Skin epidermis (tissue), 12 donors: Measurements from ENCODE around the gene EXOC4.

ENCODE experiments used
- H3K27ac ChIP-seq, 21 experiments: fragments of 200-600 bp; sonication (generic) in 11 of 21; one replicate each; pipeline ENCODE4 v1.5.0; 2020; ENCODE audit warnings: mild to moderate bottlenecking in 3 of 21, inconsistent platforms in 2 of 21, moderate library complexity in 2 of 21
- H3K4me3 ChIP-seq, 7 experiments: fragments of 200-600 bp; sonication (generic) in 2 of 7; one replicate each; pipeline ENCODE4 v1.5.0; 2020; ENCODE audit warnings: inconsistent platforms in 2 of 7, mild to moderate bottlenecking in 2 of 7, moderate library complexity in 1 of 7

The EXOC4 gene

GRCh38 chr7:133401225-133401624, 148.3 kb downstream of the EXOC4 start:
- no peak overlapping the region for H3K4me3 ChIP-seq
- no peak overlapping the region for H3K27ac ChIP-seq

- H3K27ac ChIP-seq = no peak overlapping the region
- H3K4me3 ChIP-seq = no peak overlapping the region
Observed at GRCh38 chr7:133408212-133408611, 155.3 kb downstream of the EXOC4 start.

- no peak overlapping the region for H3K27ac ChIP-seq
- H3K4me3 ChIP-seq = no peak overlapping the region
Observed at GRCh38 chr7:133409421-133409820, 156.5 kb downstream of the EXOC4 start.

- no peak overlapping the region for H3K4me3 ChIP-seq
- no peak overlapping the region for H3K27ac ChIP-seq
Observed at GRCh38 chr7:133409966-133410365, 157.1 kb downstream of the EXOC4 start.

- H3K27ac ChIP-seq = no peak overlapping the region
Observed at GRCh38 chr7:133411395-133411794, 158.5 kb downstream of the EXOC4 start.

GRCh38 chr7:133412942-133413341, 160.1 kb downstream of the EXOC4 start:
- no peak overlapping the region for H3K4me3 ChIP-seq
- no peak overlapping the region for H3K27ac ChIP-seq

More at GRCh38 chr7:133411395-133411794, 158.5 kb downstream of the EXOC4 start:
- no peak overlapping the region for H3K4me3 ChIP-seq

- Histone ChIP-seq H3K4me3 (no peak overlapping the region), H3K27ac (no peak overlapping the region)
Observed at GRCh38 chr7:133419041-133419440, 166.2 kb downstream of the EXOC4 start.

- H3K4me3 ChIP-seq = no peak overlapping the region
- H3K27ac ChIP-seq = no peak overlapping the region
Observed at GRCh38 chr7:133423618-133424017, 170.7 kb downstream of the EXOC4 start.

GRCh38 chr7:133428326-133428725, 175.4 kb downstream of the EXOC4 start:
- Histone ChIP-seq H3K4me3 (no peak overlapping the region), H3K27ac (no peak overlapping the region)

GRCh38 chr7:133428876-133429275, 176.0 kb downstream of the EXOC4 start:
- Histone ChIP-seq H3K27ac (no peak overlapping the region), H3K4me3 (no peak overlapping the region)

- no peak overlapping the region for H3K4me3 ChIP-seq
- peak overlapping the region in 1 of 21 experiments; percentile 2 for H3K27ac ChIP-seq
Observed at GRCh38 chr7:133429371-133429770, 176.5 kb downstream of the EXOC4 start.

GRCh38 chr7:133431134-133431724, 178.4 kb downstream of the EXOC4 start:
- H3K27ac ChIP-seq = peak overlapping the region in 8 of 21 experiments; percentile 12 to 72 (median 26)
- H3K4me3 ChIP-seq = no peak overlapping the region

- H3K27ac ChIP-seq = no peak overlapping the region
- no peak overlapping the region for H3K4me3 ChIP-seq
Observed at GRCh38 chr7:133433165-133433812, 180.4 kb downstream of the EXOC4 start.

- H3K4me3 ChIP-seq = no peak overlapping the region
- no peak overlapping the region for H3K27ac ChIP-seq
Observed at GRCh38 chr7:133434246-133434865, 181.5 kb downstream of the EXOC4 start.

GRCh38 chr7:133436014-133436428, 183.1 kb downstream of the EXOC4 start:
- peak overlapping the region in 2 of 21 experiments; percentile 19 to 20 for H3K27ac ChIP-seq
- no peak overlapping the region for H3K4me3 ChIP-seq

GRCh38 chr7:133437544-133437943, 184.7 kb downstream of the EXOC4 start:
- H3K27ac ChIP-seq = no peak overlapping the region
- H3K4me3 ChIP-seq = no peak overlapping the region

GRCh38 chr7:133442818-133443217, 189.9 kb downstream of the EXOC4 start:
- no peak overlapping the region for H3K27ac ChIP-seq
- no peak overlapping the region for H3K4me3 ChIP-seq

- H3K4me3 ChIP-seq = no peak overlapping the region
- H3K27ac ChIP-seq = no peak overlapping the region
Observed at GRCh38 chr7:133445617-133446016, 192.7 kb downstream of the EXOC4 start.

- H3K4me3 ChIP-seq = no peak overlapping the region
- H3K27ac ChIP-seq = no peak overlapping the region
Observed at GRCh38 chr7:133448012-133448411, 195.1 kb downstream of the EXOC4 start.

GRCh38 chr7:133452577-133452976, 199.7 kb downstream of the EXOC4 start:
- no peak overlapping the region for H3K4me3 ChIP-seq
- no peak overlapping the region for H3K27ac ChIP-seq

GRCh38 chr7:133458688-133459087, 205.8 kb downstream of the EXOC4 start:
- H3K27ac ChIP-seq = no peak overlapping the region

More at GRCh38 chr7:133458688-133459087, 205.8 kb downstream of the EXOC4 start:
- no peak overlapping the region for H3K4me3 ChIP-seq
